Type B pancreatic cell (in vitro differentiated cells): ENCODE data around the gene E2F7. TPM values are rescaled to one million over a fixed set of nuclear protein-coding genes. Genes with fewer than 3 reads are reported as not detected.
A peak's percentile ranks its signal among the peaks of the same experiment; 100 is the strongest.
"Not testable (repeated sequence)": the region's sequence is repeated elsewhere in the genome, so short reads cannot be mapped to it uniquely, and the experiment has no call there.

Experiments used
- DNase-seq: peaks from one replicate; pipeline ENCODE4 v3.0.0; 2021; ENCODE audit warnings: mixed read lengths; ENCODE audit not compliant: unreplicated experiment; ENCODE audit errors: extremely low spot score
- H3K27ac Mint-ChIP-seq: 2 replicates; pipeline ENCODE4 v1.8.0; 2021; ENCODE audit warnings: mild to moderate bottlenecking, mixed read lengths
- H3K27me3 Mint-ChIP-seq: 2 replicates; pipeline ENCODE4 v1.8.0; 2021; ENCODE audit warnings: mixed read lengths
- H3K36me3 Mint-ChIP-seq: 2 replicates; pipeline ENCODE4 v1.8.0; 2021; ENCODE audit warnings: mixed read lengths
- H3K4me1 Mint-ChIP-seq: one replicate; pipeline ENCODE4 v1.8.0; 2021; ENCODE audit warnings: mixed read lengths; ENCODE audit not compliant: unreplicated experiment
- H3K4me3 Mint-ChIP-seq: 2 replicates; pipeline ENCODE4 v1.8.0; 2021; ENCODE audit warnings: mild to moderate bottlenecking, mixed read lengths
- H3K9me3 Mint-ChIP-seq: 2 replicates; pipeline ENCODE4 v1.8.0; 2021; ENCODE audit warnings: mixed read lengths
- CTCF ChIP-seq: fragments of 200-600 bp; sonication (generic); conservative IDR thresholded peaks from 2 replicates; pipeline ENCODE4 v1.5.0; 2021; ENCODE audit warnings: antibody characterized with exemption, mild to moderate bottlenecking
- total RNA-seq: library from RNA; stranded (reverse); gene quantifications from 2 replicates; pipeline ENCODE4 v1.2.1, GENCODE V29; 2021; ENCODE audit warnings: low replicate concordance

Gene E2F7
- total RNA-seq, 1 donor from 2014 or later: 24.8 TPM

- no peak for TF ChIP-seq CTCF
- Mint-ChIP-seq H3K36me3 (no peaks in the 10 kb centered on the region), H3K27me3 (no peaks in the 10 kb centered on the region), H3K9me3 (no peaks in the 10 kb centered on the region), H3K4me1 (no peaks in the 10 kb centered on the region), H3K4me3 (no peak overlapping the region), H3K27ac (no peak overlapping the region)
- no peak for DNase-seq
These were observed 11.5 kb upstream of the E2F7 start for GRCh38 chr12:77076886-77077285.

- not testable (repeated sequence) for DNase-seq, H3K9me3 Mint-ChIP-seq, H3K4me1 Mint-ChIP-seq, H3K27ac Mint-ChIP-seq, H3K36me3 Mint-ChIP-seq, H3K4me3 Mint-ChIP-seq, H3K27me3 Mint-ChIP-seq
These were observed 8.5 kb upstream of the E2F7 start for GRCh38 chr12:77073894-77074293.

GRCh38 chr12:77072833-77073495, 7.6 kb upstream of the E2F7 start:
- no peaks in the 10 kb centered on the region for H3K27me3 Mint-ChIP-seq
- no peaks in the 10 kb centered on the region for H3K36me3 Mint-ChIP-seq
- DNase-seq: no peak
- TF ChIP-seq CTCF: no peak
- H3K27ac Mint-ChIP-seq: no peak overlapping the region
- H3K9me3 Mint-ChIP-seq: no peaks in the 10 kb centered on the region
- no peak overlapping the region for H3K4me3 Mint-ChIP-seq
- H3K4me1 Mint-ChIP-seq: peaks cover 5% of the 10 kb centered on the region

- TF ChIP-seq CTCF: no peak
- no peak overlapping the region for H3K27ac Mint-ChIP-seq
- H3K4me3 Mint-ChIP-seq: no peak overlapping the region
- no peaks in the 10 kb centered on the region for H3K36me3 Mint-ChIP-seq
- peaks cover 5% of the 10 kb centered on the region for H3K4me1 Mint-ChIP-seq
- DNase-seq: no peak
- no peaks in the 10 kb centered on the region for H3K9me3 Mint-ChIP-seq
- H3K27me3 Mint-ChIP-seq: no peaks in the 10 kb centered on the region
These were observed 5.6 kb upstream of the E2F7 start for GRCh38 chr12:77070800-77071449.

- H3K9me3 Mint-ChIP-seq: no peaks in the 10 kb centered on the region
- H3K36me3 Mint-ChIP-seq: no peaks in the 10 kb centered on the region
- no peak overlapping the region for H3K4me3 Mint-ChIP-seq
- TF ChIP-seq CTCF: no peak
- no peak overlapping the region for H3K27ac Mint-ChIP-seq
- peaks cover 5% of the 10 kb centered on the region for H3K4me1 Mint-ChIP-seq
- DNase-seq: no peak
- H3K27me3 Mint-ChIP-seq: no peaks in the 10 kb centered on the region
These were observed 5.0 kb upstream of the E2F7 start for GRCh38 chr12:77070382-77070781.

GRCh38 chr12:77064896-77065360, 441 bp downstream of the E2F7 start:
- Mint-ChIP-seq H3K4me3 (peak overlapping the region; percentile 89), H3K9me3 (no peaks in the 10 kb centered on the region), H3K36me3 (peaks cover 28% of the 10 kb centered on the region), H3K27ac (peak overlapping the region; percentile 60), H3K4me1 (peaks cover 26% of the 10 kb centered on the region), H3K27me3 (no peaks in the 10 kb centered on the region)
- no peak for DNase-seq
- no peak for TF ChIP-seq CTCF
